A673 (cell line): ENCODE measurements around the gene PEDS1. TPM values are rescaled to one million over a fixed set of nuclear protein-coding genes. Genes with fewer than 3 reads are reported as not detected.
"Not testable (repeated sequence)": the region's sequence is repeated elsewhere in the genome, so short reads cannot be mapped to it uniquely, and the experiment has no call there.

Experiments
- BruUV-seq: library from RNA; stranded (reverse); fragments of 400-500 nt; replicated peaks from 2 replicates; lab custom pipeline; 2021; lab: Mats Ljungman, UMichigan
- CTCF ChIA-PET: fragments of 300-600 bp; sonication (Branson Sonifier 250); formaldehyde crosslinking; loops from one replicate; lab custom pipeline; 2022; ENCODE audit warnings: antibody characterized with exemption; lab: Charles Lee
- POLR2A ChIA-PET: fragments of 300-600 bp; sonication (Branson Sonifier 250); formaldehyde crosslinking; loops from one replicate; lab custom pipeline; 2022; ENCODE audit warnings: antibody characterized with exemption; ENCODE audit not compliant: low non-redundant PET; lab: Charles Lee
- DNase-seq: peaks from one replicate; pipeline ENCODE4 v3.0.0-alpha.2; 2015; ENCODE audit warnings: low spot score
- H3K27ac ChIP-seq: fragments of 200-600 bp; sonication (generic); 2 replicates; pipeline ENCODE4 v1.5.1; 2016; ENCODE audit warnings: mixed run types, low read depth, mild to moderate bottlenecking, mixed read lengths, antibody characterized with exemption, low read length; ENCODE audit not compliant: poor library complexity, severe bottlenecking
- H3K27me3 ChIP-seq: fragments of 200-600 bp; sonication (generic); replicated peaks from 2 replicates; pipeline ENCODE4 v1.6.1; 2017; ENCODE audit warnings: mixed run types, low read depth, mild to moderate bottlenecking, mixed read lengths, antibody characterized with exemption, low read length; ENCODE audit not compliant: insufficient read depth, poor library complexity
- H3K36me3 ChIP-seq: fragments of 200-600 bp; sonication (generic); 2 replicates; pipeline ENCODE4 v1.6.1; 2016; ENCODE audit warnings: mixed run types, mild to moderate bottlenecking, mixed read lengths, antibody characterized with exemption, low read length; ENCODE audit not compliant: insufficient read depth, poor library complexity, severe bottlenecking
- H3K4me1 ChIP-seq: fragments of 200-600 bp; sonication (generic); 2 replicates; pipeline ENCODE4 v1.6.1; 2017; ENCODE audit warnings: mixed run types, mild to moderate bottlenecking, mixed read lengths, antibody characterized with exemption, low read length; ENCODE audit not compliant: insufficient read depth, poor library complexity, severe bottlenecking
- H3K4me3 ChIP-seq: fragments of 200-600 bp; sonication (generic); 2 replicates; pipeline ENCODE4 v1.5.1; 2016; ENCODE audit warnings: low read depth, mixed run types, mild to moderate bottlenecking, mixed read lengths, low read length; ENCODE audit not compliant: poor library complexity, severe bottlenecking
- H3K9me3 ChIP-seq: fragments of 200-600 bp; sonication (generic); 2 replicates; pipeline ENCODE4 v1.6.1; 2016; ENCODE audit warnings: mixed run types, low read depth, mild to moderate bottlenecking, mixed read lengths, antibody characterized with exemption, low read length; ENCODE audit not compliant: poor library complexity, severe bottlenecking
- EZH2 ChIP-seq: fragments of 200-600 bp; sonication (generic); IDR thresholded peaks from 2 replicates; pipeline ENCODE4 v1.6.1; 2017; ENCODE audit warnings: borderline replicate concordance, low read depth, mild to moderate bottlenecking, mixed read lengths, antibody characterized with exemption, low read length; ENCODE audit not compliant: poor library complexity, severe bottlenecking
- intact Hi-C: fragments of 100-400 bp; cut with micrococcal nuclease; formaldehyde crosslinking; loops from one replicate; pipeline ENCODE4 v1.10.0; 2022; ENCODE audit not compliant: unreplicated experiment
- total RNA-seq: library from RNA; stranded (reverse); gene quantifications from 2 replicates; pipeline ENCODE4 v1.2.3, GENCODE V29; 2021
- TF ChIP-seq, protein P1 (sequence below): fragments of 300-800, 200-600 bp; sonication (generic); conservative IDR thresholded peaks from 2 replicates; pipeline ENCODE4 v1.5.1; 2017; ENCODE audit warnings: low read depth, mild to moderate bottlenecking, antibody characterized with exemption, low read length, moderate library complexity, mixed read lengths

Gene PEDS1
- total RNA-seq, 1 experiment from 2014 or later: 25.9 TPM

DNA sequence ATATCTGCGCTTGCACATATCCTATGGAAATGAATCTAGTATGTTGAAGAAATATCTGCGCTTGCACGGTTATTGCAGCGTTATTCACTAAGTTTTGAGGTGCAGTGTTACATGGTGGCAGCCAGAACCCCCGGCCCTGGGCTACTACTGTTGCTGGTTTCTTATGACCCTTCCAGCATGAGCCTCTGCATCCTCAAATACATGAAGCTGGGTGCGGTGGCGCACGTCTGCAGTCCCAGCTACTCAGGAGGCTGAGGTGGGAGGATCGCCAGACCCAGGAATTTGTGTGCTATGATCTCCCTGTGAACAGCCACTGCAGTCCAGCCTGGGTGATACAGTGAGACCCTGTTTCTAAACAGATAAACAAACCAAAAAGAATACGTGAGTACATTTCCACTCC lies 27.8 kb upstream of the PEDS1 start:
- H3K36me3 ChIP-seq: no peaks in the 10 kb centered on the region
- no peak overlapping the region for H3K4me3 ChIP-seq
- H3K27me3 ChIP-seq: no peaks in the 10 kb centered on the region
- peaks cover 7% of the 10 kb centered on the region for H3K4me1 ChIP-seq
- POLR2A ChIA-PET: interaction anchor here (0.7 kb wide), 1 partner anchor 18 kb away, joined by 4 read pairs; no protein-coding TSS in a partner anchor
- intact Hi-C loops: no loop called here
- BruUV-seq: no TSS peak
- H3K9me3 ChIP-seq: no peaks in the 10 kb centered on the region
- TF ChIP-seq EZH2: no peak
- TF ChIP-seq, protein P1, sequence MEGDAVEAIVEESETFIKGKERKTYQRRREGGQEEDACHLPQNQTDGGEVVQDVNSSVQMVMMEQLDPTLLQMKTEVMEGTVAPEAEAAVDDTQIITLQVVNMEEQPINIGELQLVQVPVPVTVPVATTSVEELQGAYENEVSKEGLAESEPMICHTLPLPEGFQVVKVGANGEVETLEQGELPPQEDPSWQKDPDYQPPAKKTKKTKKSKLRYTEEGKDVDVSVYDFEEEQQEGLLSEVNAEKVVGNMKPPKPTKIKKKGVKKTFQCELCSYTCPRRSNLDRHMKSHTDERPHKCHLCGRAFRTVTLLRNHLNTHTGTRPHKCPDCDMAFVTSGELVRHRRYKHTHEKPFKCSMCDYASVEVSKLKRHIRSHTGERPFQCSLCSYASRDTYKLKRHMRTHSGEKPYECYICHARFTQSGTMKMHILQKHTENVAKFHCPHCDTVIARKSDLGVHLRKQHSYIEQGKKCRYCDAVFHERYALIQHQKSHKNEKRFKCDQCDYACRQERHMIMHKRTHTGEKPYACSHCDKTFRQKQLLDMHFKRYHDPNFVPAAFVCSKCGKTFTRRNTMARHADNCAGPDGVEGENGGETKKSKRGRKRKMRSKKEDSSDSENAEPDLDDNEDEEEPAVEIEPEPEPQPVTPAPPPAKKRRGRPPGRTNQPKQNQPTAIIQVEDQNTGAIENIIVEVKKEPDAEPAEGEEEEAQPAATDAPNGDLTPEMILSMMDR: no peak
- DNase-seq: no peak
- no peak overlapping the region for H3K27ac ChIP-seq
- CTCF ChIA-PET: interaction anchor here (0.7 kb wide), 2 partner anchors 388 to 406 kb away, joined by 5 to 7 read pairs; no protein-coding TSS in a partner anchor

DNA sequence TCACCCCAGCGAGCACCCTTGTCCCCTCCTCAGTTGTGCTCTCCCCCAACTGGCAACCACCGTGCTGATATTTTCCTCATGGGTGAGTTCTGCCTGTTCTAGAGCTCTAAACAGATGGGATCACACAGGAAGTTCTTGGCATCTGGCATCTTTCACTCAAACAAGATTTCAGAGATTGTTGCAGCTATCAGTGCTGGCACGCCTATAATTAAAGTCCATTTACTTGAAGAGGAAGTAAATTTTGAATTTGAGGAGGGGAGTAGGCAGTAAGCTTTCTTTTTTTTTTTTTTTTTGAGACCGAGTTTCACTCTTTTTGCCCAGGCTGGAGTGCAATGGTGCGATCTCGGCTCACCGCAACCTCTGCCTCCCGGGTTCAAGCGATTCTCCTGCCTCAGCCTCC lies 25.1 kb upstream of the PEDS1 start:
- not testable (repeated sequence) for H3K27ac ChIP-seq, H3K4me1 ChIP-seq, DNase-seq, BruUV-seq, H3K4me3 ChIP-seq, H3K27me3 ChIP-seq, H3K9me3 ChIP-seq, H3K36me3 ChIP-seq
- POLR2A ChIA-PET: interaction anchor here (0.6 kb wide), 1 partner anchor 58 kb away, joined by 7 read pairs; no protein-coding TSS in a partner anchor
- CTCF ChIA-PET: interaction anchor here (0.6 to 1.8 kb wide), 21 partner anchors 24 to 610 kb away, joined by 3 to 20 read pairs (median 4); no protein-coding TSS in a partner anchor
- intact Hi-C loops: loop anchor here (2.0 kb wide), 1 partner anchor 200 kb away; no protein-coding TSS in a partner anchor

DNA sequence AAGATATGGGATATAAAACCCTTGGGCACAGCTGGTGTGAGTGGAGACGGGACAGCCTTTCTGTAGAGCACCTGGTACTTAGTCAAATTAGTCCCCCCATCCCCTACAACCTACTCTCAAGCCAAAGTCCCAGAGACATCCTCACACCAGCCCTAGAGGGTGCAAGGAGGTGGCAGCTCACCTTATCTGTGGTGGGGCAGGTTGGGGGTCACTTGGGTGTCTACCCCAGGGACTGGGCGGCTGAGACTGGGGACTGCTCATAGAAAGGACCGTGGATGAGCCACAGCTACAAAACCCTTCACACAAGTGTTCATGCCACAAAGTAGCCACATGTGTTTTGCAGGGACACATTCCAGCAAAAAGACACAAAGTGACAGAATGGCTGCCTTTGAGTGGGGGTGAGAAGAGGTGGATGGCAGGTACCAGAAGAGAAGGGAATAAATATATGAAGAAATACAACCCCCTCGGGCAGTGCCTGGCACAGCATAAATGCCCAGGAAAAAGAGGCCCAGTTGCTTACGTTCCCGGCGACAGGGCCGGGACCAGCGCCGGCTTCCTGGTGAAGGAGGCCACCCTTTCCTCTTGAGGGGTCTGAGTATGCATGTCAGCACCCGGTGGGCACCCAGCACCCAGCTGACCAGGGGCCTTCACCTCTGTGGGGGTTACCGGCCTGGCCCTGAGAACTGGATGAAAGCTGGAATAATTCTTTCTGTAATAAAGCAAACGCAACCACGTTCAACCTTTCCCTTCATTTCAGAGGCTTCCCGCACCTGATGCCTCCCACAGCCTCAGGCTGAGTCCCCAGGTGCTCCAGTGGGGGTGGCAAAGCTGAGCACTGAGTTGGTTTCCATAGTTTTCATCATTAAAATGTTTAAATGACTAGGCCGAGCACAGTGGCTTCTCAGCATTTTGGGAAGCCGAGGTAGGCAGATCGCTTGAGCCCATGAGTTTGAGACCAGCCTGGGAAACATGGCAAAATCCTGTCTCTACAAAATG lies 22.7 kb upstream of the PEDS1 start:
- ChIA-PET CTCF (interaction anchor here (1.0 to 1.2 kb wide), 2 partner anchors 56 kb away, joined by 3 to 5 read pairs; no protein-coding TSS in a partner anchor), POLR2A (interaction anchor here (0.6 kb wide), 1 partner anchor 888 kb away, joined by 3 read pairs; no protein-coding TSS in a partner anchor)
- Histone ChIP-seq H3K27ac (no peak overlapping the region), H3K4me3 (no peak overlapping the region), H3K4me1 (peaks cover 6% of the 10 kb centered on the region), H3K36me3 (no peaks in the 10 kb centered on the region), H3K9me3 (no peaks in the 10 kb centered on the region), H3K27me3 (no peaks in the 10 kb centered on the region)
- no peak for DNase-seq
- BruUV-seq: no TSS peak
- TF ChIP-seq EZH2: no peak
- TF ChIP-seq, protein P1: no peak
- intact Hi-C loops: no loop called here
